ENCODE data around the gene ARHGAP10.

- TF ChIP-seq CREB1 (IDR thresholded peaks at IDR 0.05; ENCODE audit: low read depth) (no peak), EGR1 (IDR thresholded peaks at IDR 0.05) (no peak), CEBPB (IDR thresholded peaks at IDR 0.05) (no peak), TAF1 (IDR thresholded peaks at IDR 0.05; ENCODE audit: low read depth) (no peak), EP300 (IDR thresholded peaks at IDR 0.05; ENCODE audit: borderline replicate concordance) (no peak), MAX (IDR thresholded peaks at IDR 0.05) (no peak), NFIC (IDR thresholded peaks at IDR 0.05) (no peak), ZBTB7A (IDR thresholded peaks at IDR 0.05; ENCODE audit: low read depth) (no peak), YY1 (IDR thresholded peaks at IDR 0.05; ENCODE audit: low read depth) (no peak), RAD21 (IDR thresholded peaks at IDR 0.05; ENCODE audit: low read depth) (no peak), TCF12 (IDR thresholded peaks at IDR 0.05; ENCODE audit: low read depth) (no peak), REST (IDR thresholded peaks at IDR 0.05; ENCODE audit: low read depth) (no peak), FOXM1 (IDR thresholded peaks at IDR 0.05; ENCODE audit: borderline replicate concordance, low read depth) (no peak), TEAD4 (IDR thresholded peaks at IDR 0.05) (no peak)
Observed at GRCh38 chr4:147957446-147957845, 225.6 kb downstream of the ARHGAP10 start.
